HepG2 (cell line): ENCODE data around the gene AFAP1L2. TPM values are rescaled to one million over a fixed set of nuclear protein-coding genes. Genes with fewer than 3 reads are reported as not detected.

Source experiments
- ATAC-seq: fragments of 200-7000 bp; cut with Tn5 transposase; 3 replicates; pipeline ENCODE4 v1.9.1; 2020; ENCODE audit warnings: mild to moderate bottlenecking, moderate library complexity
- BruUV-seq: library from RNA; stranded (reverse); fragments of 400-500 nt; replicated peaks from 2 replicates; lab custom pipeline; 2021; lab: Mats Ljungman, UMichigan
- CTCF ChIA-PET: fragments of 300-600 bp; formaldehyde crosslinking; extraction: SDS; loops from one replicate; lab custom pipeline; 2021; ENCODE audit warnings: low total read pairs, inconsistent platforms, low intra/inter-chr PET ratio; lab: Yijun Ruan, JAX
- POLR2A ChIA-PET: fragments of 350-600 bp; sonication (Branson Sonifier 250); formaldehyde crosslinking; loops from one replicate; lab custom pipeline; 2020; ENCODE audit warnings: antibody characterized with exemption, inconsistent platforms; lab: Yijun Ruan, JAX
- DNase-seq: peaks from one replicate; pipeline ENCODE4 v3.0.0-alpha.2; 2015; ENCODE audit warnings: low spot score
- FAIRE-seq: peaks from 3 replicates; lab custom pipeline; 2011; peaks lifted over from hg19 to GRCh38; lab: Jason Lieb, UNC
- H2AFZ ChIP-seq: one replicate; pipeline ENCODE4 v1.6.1; 2011; ENCODE audit warnings: low read length, inconsistent platforms
- H3K27ac ChIP-seq: fragments of 300-600 bp; 3 replicates; pipeline ENCODE4 v1.8.0; 2011; ENCODE audit warnings: mixed run types, mild to moderate bottlenecking, mixed read lengths, low read length, inconsistent platforms; ENCODE audit not compliant: insufficient read depth; ENCODE audit errors: extremely low read length
- H3K27me3 ChIP-seq, 2 experiments: fragments of 200-600 bp in 1 of 2; 2 replicates in 1 of 2; 3 replicates in 1 of 2; pipeline versions ENCODE4 v1.6.0 to v1.8.0; 2011; ENCODE audit warnings: low read length in 2 of 2, mild to moderate bottlenecking in 2 of 2, moderate library complexity in 2 of 2, inconsistent platforms in 1 of 2; ENCODE audit not compliant: insufficient read depth in 2 of 2, control insufficient read depth in 1 of 2
- H3K36me3 ChIP-seq, 2 experiments: fragments of 200-600 bp in 1 of 2; replicated peaks in 1 of 2; 2 replicates in 1 of 2; 3 replicates in 1 of 2; pipeline versions ENCODE4 v1.5.1 to v1.8.0; 2011; ENCODE audit warnings: low read length in 2 of 2, inconsistent platforms in 1 of 2; ENCODE audit not compliant: insufficient read depth in 2 of 2, control insufficient read depth in 1 of 2
- H3K4me1 ChIP-seq: 2 replicates; pipeline ENCODE4 v1.5.1; 2012; ENCODE audit warnings: low read length, inconsistent platforms; ENCODE audit not compliant: insufficient read depth
- H3K4me2 ChIP-seq: 2 replicates; pipeline ENCODE4 v1.6.0; 2011; ENCODE audit warnings: low read depth, low read length, inconsistent platforms
- H3K4me3 ChIP-seq, 3 experiments: fragments of 200-600 bp in 1 of 3; sonication (generic), shearing (Covaris generic) in 1 of 3; replicated peaks in 1 of 3; 2 replicates each; pipeline ENCODE4 v1.5.1; 2011 to 2016; ENCODE audit warnings: low read length in 3 of 3, inconsistent platforms in 2 of 3, low read depth in 2 of 3, mild to moderate bottlenecking in 2 of 3, control low read depth in 1 of 3, mixed read lengths in 1 of 3; ENCODE audit not compliant: insufficient read depth in 1 of 3
- H3K79me2 ChIP-seq: one replicate; pipeline ENCODE4 v1.6.1; 2011; ENCODE audit warnings: low read length, inconsistent platforms; ENCODE audit not compliant: insufficient read depth
- H3K9ac ChIP-seq: 2 replicates; pipeline ENCODE4 v1.6.0; 2011; ENCODE audit warnings: mild to moderate bottlenecking, low read depth, low read length, inconsistent platforms; ENCODE audit not compliant: insufficient read depth
- H3K9me3 ChIP-seq: 2 replicates; pipeline ENCODE4 v1.5.1; 2012; ENCODE audit warnings: mild to moderate bottlenecking, low read length
- H4K20me1 ChIP-seq: 2 replicates; pipeline ENCODE4 v1.6.0; 2011; ENCODE audit warnings: inconsistent platforms, mild to moderate bottlenecking, low read length, moderate library complexity; ENCODE audit not compliant: insufficient read depth
- IRF2 ChIP-seq: IDR thresholded peaks from 2 replicates; pipeline ENCODE4 v1.6.1; 2018; ENCODE audit warnings: missing genetic modification reagents, missing compliant biosample characterization
- PAF1 ChIP-seq: IDR thresholded peaks from 2 replicates; pipeline ENCODE4 v1.6.1; 2016; ENCODE audit warnings: missing genetic modification reagents, missing compliant biosample characterization
- THAP11 ChIP-seq: IDR thresholded peaks from 2 replicates; pipeline ENCODE4 v1.6.1; 2016; ENCODE audit warnings: missing biosample characterization, missing genetic modification reagents
- TMF1 ChIP-seq: sonication (generic); formaldehyde crosslinking; IDR thresholded peaks from 2 replicates; pipeline ENCODE4 v1.8.1; 2022; ENCODE audit warnings: low read depth, missing genetic modification reagents
- ZFP62 ChIP-seq: sonication (generic); formaldehyde crosslinking; IDR thresholded peaks from 2 replicates; pipeline ENCODE4 v1.4.0; 2020; ENCODE audit warnings: missing genetic modification reagents
- ZKSCAN8 ChIP-seq: IDR thresholded peaks from 2 replicates; pipeline ENCODE4 v1.6.1; 2016; ENCODE audit warnings: borderline replicate concordance, missing genetic modification reagents, missing compliant biosample characterization
- ZNF138 ChIP-seq: sonication (generic); formaldehyde crosslinking; IDR thresholded peaks from 2 replicates; pipeline ENCODE4 v1.5.0; 2020; ENCODE audit warnings: mild to moderate bottlenecking, low read depth, missing genetic modification reagents
- ZNF652 ChIP-seq: IDR thresholded peaks from 2 replicates; pipeline ENCODE4 v1.6.1; 2016; ENCODE audit warnings: low read depth, borderline replicate concordance
- ZSCAN12 ChIP-seq: sonication (generic); formaldehyde crosslinking; IDR thresholded peaks from 2 replicates; pipeline ENCODE4 v1.9.0; 2021; ENCODE audit warnings: mild to moderate bottlenecking, missing genetic modification reagents
- WGBS: methylation state at CpG from one replicate; pipeline ENCODE4 v1.1.6; 2017; ENCODE audit warnings: low lambda C conversion rate; 5-methylcytosine and 5-hydroxymethylcytosine counted together
- in situ Hi-C: cut with HindIII; loops from 2 replicates; pipeline ENCODE4 v1.10.0; 2017; ENCODE audit warnings: low pct_unique_long_range_greater_than_20kb; ENCODE audit not compliant: extremely low pct_ligation_motif_present
- intact Hi-C: fragments of 100-400 bp; cut with micrococcal nuclease; formaldehyde crosslinking; loops from one replicate; pipeline ENCODE4 v1.10.0; 2022; ENCODE audit not compliant: unreplicated experiment
- polyA plus RNA-seq, 8 experiments: library from polyadenylated mRNA; depleted of rRNA in 3 of 8; stranded (reverse) in 7 of 8; unstranded in 1 of 8; fragments of >200 nt; fragmentation: Illumina TruSeq in 4 of 8; extraction: Trizol in 4 of 8; gene quantifications; 2 replicates each; pipeline versions ENCODE4 v1.2.1 to v1.2.3, GENCODE V29; 2011 to 2016; ENCODE audit warnings: low read depth in 4 of 8, missing spikeins in 1 of 8, mixed read lengths in 1 of 8; ENCODE audit not compliant: insufficient read depth in 1 of 8
- total RNA-seq, 5 experiments: library from RNA; depleted of rRNA; stranded (reverse); fragments of >200 nt; fragmentation: Illumina TruSeq; extraction: Trizol; gene quantifications; 2 replicates each; pipeline ENCODE4 v1.2.3, GENCODE V29; 2016; ENCODE audit warnings: low read depth in 1 of 5
- TF ChIP-seq, protein P1 (sequence below): sonication (generic); formaldehyde crosslinking; IDR thresholded peaks from 2 replicates; pipeline ENCODE4 v1.5.1; 2020; ENCODE audit warnings: mild to moderate bottlenecking, missing genetic modification reagents, moderate library complexity
- TF ChIP-seq, protein P2 (sequence below): sonication (generic); formaldehyde crosslinking; IDR thresholded peaks from 2 replicates; pipeline ENCODE4 v1.9.0; 2021; ENCODE audit warnings: missing genetic modification reagents, borderline replicate concordance
- TF ChIP-seq, protein P3 (sequence below): sonication (generic); formaldehyde crosslinking; IDR thresholded peaks from 2 replicates; pipeline ENCODE4 v1.8.0; 2022; ENCODE audit warnings: mild to moderate bottlenecking, missing genetic modification reagents
- TF ChIP-seq, protein P4 (sequence below): sonication (generic); formaldehyde crosslinking; IDR thresholded peaks from 2 replicates; pipeline ENCODE4 v1.4.0; 2020; ENCODE audit warnings: missing genetic modification reagents
- TF ChIP-seq, protein P5 (sequence below): sonication (generic); formaldehyde crosslinking; conservative IDR thresholded peaks from 2 replicates; pipeline ENCODE4 v1.8.0; 2022; ENCODE audit warnings: missing genetic modification reagents

AFAP1L2 gene
- total and polyA plus RNA-seq, 2 of the 13 experiments (the other 11 are each of a cell fraction or from before 2014, with no cell fraction given), result not detected

DNA sequence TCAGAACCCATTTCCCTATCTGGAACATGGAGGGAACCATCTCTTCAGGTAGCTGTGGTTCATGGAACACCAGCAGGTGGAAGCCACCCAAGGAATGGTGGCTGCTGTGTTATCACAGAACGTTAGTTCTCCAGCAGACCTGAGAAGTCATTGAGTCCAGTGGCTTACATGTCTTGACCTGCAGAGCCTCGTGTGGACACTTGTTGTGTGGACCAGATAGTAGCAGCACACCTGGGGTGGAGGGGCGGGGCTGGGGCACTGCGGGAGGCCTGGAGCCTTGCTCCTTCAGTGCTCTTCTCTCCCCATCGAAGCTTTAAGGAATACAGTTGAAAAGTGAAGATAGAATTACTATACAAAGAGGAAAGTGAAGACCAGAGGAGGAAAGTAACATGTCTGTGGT is 122.8 kb downstream of the AFAP1L2 start:
- WGBS, result 18% methylated on average over 5 of the region's 5 CpGs
- intact Hi-C loops, result no loop called here
- Histone ChIP-seq H3K79me2 (no peaks in the 10 kb centered on the region), H3K27me3 (peaks cover 6 to 34% of the 10 kb centered on the region in 2 experiments; a peak in 4 of 5 replicates), H3K27ac (no peak overlapping the region), H3K4me1 (no peaks in the 10 kb centered on the region), H3K9ac (no peak overlapping the region), H3K9me3 (no peaks in the 10 kb centered on the region), H2AFZ (no peak overlapping the region), H4K20me1 (no peaks in the 10 kb centered on the region), H3K36me3 (no peaks in the 10 kb centered on the region), H3K4me3 (no peak overlapping the region), H3K4me2 (no peak overlapping the region)
- POLR2A ChIA-PET, result no interaction called here
- CTCF ChIA-PET, result no interaction called here
- ATAC-seq (no peak), FAIRE-seq (no peak), DNase-seq (no peak)
- BruUV-seq, result no TSS peak
- in situ Hi-C loops, result no loop called here
- TF ChIP-seq, protein P1, sequence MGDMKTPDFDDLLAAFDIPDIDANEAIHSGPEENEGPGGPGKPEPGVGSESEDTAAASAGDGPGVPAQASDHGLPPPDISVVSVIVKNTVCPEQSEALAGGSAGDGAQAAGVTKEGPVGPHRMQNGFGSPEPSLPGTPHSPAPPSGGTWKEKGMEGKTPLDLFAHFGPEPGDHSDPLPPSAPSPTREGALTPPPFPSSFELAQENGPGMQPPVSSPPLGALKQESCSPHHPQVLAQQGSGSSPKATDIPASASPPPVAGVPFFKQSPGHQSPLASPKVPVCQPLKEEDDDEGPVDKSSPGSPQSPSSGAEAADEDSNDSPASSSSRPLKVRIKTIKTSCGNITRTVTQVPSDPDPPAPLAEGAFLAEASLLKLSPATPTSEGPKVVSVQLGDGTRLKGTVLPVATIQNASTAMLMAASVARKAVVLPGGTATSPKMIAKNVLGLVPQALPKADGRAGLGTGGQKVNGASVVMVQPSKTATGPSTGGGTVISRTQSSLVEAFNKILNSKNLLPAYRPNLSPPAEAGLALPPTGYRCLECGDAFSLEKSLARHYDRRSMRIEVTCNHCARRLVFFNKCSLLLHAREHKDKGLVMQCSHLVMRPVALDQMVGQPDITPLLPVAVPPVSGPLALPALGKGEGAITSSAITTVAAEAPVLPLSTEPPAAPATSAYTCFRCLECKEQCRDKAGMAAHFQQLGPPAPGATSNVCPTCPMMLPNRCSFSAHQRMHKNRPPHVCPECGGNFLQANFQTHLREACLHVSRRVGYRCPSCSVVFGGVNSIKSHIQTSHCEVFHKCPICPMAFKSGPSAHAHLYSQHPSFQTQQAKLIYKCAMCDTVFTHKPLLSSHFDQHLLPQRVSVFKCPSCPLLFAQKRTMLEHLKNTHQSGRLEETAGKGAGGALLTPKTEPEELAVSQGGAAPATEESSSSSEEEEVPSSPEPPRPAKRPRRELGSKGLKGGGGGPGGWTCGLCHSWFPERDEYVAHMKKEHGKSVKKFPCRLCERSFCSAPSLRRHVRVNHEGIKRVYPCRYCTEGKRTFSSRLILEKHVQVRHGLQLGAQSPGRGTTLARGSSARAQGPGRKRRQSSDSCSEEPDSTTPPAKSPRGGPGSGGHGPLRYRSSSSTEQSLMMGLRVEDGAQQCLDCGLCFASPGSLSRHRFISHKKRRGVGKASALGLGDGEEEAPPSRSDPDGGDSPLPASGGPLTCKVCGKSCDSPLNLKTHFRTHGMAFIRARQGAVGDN, result no peak
- TF ChIP-seq ZNF652 (CRISPR knock-in tag) (no peak), PAF1 (CRISPR knock-in tag) (no peak), ZNF138 (CRISPR knock-in tag) (no peak), THAP11 (CRISPR knock-in tag) (no peak), TMF1 (no peak), IRF2 (no peak), ZKSCAN8 (CRISPR knock-in tag) (no peak), ZFP62 (CRISPR knock-in tag) (no peak), ZSCAN12 (CRISPR knock-in tag) (no peak)
- TF ChIP-seq, protein P2, sequence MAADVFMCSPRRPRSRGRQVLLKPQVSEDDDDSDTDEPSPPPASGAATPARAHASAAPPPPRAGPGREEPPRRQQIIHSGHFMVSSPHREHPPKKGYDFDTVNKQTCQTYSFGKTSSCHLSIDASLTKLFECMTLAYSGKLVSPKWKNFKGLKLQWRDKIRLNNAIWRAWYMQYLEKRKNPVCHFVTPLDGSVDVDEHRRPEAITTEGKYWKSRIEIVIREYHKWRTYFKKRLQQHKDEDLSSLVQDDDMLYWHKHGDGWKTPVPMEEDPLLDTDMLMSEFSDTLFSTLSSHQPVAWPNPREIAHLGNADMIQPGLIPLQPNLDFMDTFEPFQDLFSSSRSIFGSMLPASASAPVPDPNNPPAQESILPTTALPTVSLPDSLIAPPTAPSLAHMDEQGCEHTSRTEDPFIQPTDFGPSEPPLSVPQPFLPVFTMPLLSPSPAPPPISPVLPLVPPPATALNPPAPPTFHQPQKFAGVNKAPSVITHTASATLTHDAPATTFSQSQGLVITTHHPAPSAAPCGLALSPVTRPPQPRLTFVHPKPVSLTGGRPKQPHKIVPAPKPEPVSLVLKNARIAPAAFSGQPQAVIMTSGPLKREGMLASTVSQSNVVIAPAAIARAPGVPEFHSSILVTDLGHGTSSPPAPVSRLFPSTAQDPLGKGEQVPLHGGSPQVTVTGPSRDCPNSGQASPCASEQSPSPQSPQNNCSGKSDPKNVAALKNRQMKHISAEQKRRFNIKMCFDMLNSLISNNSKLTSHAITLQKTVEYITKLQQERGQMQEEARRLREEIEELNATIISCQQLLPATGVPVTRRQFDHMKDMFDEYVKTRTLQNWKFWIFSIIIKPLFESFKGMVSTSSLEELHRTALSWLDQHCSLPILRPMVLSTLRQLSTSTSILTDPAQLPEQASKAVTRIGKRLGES, result no peak
- TF ChIP-seq, protein P3, sequence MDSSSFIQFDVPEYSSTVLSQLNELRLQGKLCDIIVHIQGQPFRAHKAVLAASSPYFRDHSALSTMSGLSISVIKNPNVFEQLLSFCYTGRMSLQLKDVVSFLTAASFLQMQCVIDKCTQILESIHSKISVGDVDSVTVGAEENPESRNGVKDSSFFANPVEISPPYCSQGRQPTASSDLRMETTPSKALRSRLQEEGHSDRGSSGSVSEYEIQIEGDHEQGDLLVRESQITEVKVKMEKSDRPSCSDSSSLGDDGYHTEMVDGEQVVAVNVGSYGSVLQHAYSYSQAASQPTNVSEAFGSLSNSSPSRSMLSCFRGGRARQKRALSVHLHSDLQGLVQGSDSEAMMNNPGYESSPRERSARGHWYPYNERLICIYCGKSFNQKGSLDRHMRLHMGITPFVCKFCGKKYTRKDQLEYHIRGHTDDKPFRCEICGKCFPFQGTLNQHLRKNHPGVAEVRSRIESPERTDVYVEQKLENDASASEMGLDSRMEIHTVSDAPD (CRISPR knock-in tag), result no peak
- TF ChIP-seq, protein P4, sequence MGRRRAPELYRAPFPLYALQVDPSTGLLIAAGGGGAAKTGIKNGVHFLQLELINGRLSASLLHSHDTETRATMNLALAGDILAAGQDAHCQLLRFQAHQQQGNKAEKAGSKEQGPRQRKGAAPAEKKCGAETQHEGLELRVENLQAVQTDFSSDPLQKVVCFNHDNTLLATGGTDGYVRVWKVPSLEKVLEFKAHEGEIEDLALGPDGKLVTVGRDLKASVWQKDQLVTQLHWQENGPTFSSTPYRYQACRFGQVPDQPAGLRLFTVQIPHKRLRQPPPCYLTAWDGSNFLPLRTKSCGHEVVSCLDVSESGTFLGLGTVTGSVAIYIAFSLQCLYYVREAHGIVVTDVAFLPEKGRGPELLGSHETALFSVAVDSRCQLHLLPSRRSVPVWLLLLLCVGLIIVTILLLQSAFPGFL, result no peak
- TF ChIP-seq, protein P5, sequence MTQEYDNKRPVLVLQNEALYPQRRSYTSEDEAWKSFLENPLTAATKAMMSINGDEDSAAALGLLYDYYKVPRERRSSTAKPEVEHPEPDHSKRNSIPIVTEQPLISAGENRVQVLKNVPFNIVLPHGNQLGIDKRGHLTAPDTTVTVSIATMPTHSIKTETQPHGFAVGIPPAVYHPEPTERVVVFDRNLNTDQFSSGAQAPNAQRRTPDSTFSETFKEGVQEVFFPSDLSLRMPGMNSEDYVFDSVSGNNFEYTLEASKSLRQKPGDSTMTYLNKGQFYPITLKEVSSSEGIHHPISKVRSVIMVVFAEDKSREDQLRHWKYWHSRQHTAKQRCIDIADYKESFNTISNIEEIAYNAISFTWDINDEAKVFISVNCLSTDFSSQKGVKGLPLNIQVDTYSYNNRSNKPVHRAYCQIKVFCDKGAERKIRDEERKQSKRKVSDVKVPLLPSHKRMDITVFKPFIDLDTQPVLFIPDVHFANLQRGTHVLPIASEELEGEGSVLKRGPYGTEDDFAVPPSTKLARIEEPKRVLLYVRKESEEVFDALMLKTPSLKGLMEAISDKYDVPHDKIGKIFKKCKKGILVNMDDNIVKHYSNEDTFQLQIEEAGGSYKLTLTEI (CRISPR knock-in tag), result no peak
